ENCODE results near the gene HRAS.

DNA sequence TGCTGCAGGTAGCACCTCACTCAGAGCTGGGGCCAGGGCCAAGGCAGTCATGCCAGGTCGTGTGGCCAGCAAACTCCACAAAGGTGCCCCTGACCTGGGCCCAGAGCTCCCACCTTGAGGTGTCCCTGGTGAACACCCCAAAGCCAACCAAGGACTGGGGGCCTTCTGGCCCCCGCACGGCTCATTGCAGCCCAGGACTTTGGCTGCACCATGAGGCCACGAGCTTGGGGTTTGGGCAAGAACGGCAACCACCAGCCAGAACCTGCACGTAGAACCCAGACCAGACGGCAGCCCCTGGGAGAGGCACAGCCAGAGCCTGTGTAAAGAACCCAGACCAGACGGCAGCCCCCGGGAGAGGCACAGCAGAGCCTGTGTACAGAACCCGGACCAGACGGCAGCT lies 9.8 kb upstream of the HRAS start:
- TF ChIP-seq ZNF274 (IDR thresholded peaks at IDR 0.05; ENCODE audit: low read depth, low read length) (no peak), YY1 (IDR thresholded peaks at IDR 0.05; ENCODE audit: insufficient read depth, insufficient read length) (no peak), SUZ12 (IDR thresholded peaks at IDR 0.05; ENCODE audit: extremely low read depth, insufficient read depth, insufficient read length) (no peak)
